Measurements from ENCODE around the gene C9. TPM values are rescaled to one million over a fixed set of nuclear protein-coding genes. Genes with fewer than 3 reads are reported as not detected.

Gene C9
- total RNA-seq, 3 donors from 2014 or later: 1.8 TPM; not detected in 2

DNA sequence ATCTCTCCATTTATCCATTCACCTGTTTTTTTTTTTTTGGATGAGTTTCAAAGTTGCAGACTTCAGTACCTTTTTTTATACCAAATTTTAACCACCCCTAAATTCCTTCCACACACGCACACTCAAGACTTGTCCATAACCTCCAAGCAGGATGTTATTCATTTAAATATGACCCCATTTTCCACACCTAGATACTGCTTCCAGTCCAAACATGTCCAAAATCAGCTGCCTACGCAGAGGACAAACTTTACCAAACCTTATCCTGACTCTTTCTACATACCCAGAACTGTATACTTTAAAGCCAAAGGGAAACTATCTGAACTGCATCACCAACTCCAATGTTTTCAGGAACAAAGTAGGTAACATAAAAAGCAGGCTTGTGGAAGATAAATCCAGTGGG is 108.9 kb downstream of the C9 start:
- Histone ChIP-seq H3K27me3 (no peaks in the 10 kb centered on the region), H3K4me3 (no peak overlapping the region), H3K9me3 (no peaks in the 10 kb centered on the region), H3K27ac (no peak overlapping the region), H3K36me3 (no peaks in the 10 kb centered on the region), H3K4me1 (no peaks in the 10 kb centered on the region)
- TF ChIP-seq, protein P1, sequence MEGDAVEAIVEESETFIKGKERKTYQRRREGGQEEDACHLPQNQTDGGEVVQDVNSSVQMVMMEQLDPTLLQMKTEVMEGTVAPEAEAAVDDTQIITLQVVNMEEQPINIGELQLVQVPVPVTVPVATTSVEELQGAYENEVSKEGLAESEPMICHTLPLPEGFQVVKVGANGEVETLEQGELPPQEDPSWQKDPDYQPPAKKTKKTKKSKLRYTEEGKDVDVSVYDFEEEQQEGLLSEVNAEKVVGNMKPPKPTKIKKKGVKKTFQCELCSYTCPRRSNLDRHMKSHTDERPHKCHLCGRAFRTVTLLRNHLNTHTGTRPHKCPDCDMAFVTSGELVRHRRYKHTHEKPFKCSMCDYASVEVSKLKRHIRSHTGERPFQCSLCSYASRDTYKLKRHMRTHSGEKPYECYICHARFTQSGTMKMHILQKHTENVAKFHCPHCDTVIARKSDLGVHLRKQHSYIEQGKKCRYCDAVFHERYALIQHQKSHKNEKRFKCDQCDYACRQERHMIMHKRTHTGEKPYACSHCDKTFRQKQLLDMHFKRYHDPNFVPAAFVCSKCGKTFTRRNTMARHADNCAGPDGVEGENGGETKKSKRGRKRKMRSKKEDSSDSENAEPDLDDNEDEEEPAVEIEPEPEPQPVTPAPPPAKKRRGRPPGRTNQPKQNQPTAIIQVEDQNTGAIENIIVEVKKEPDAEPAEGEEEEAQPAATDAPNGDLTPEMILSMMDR (IDR thresholded peaks at IDR 0.05): no peak
- TF ChIP-seq POLR2AphosphoS5 (IDR thresholded peaks at IDR 0.05) (no peak), POLR2A (IDR thresholded peaks at IDR 0.05) (no peak)
- intact Hi-C loops (cut with DNase I; ENCODE audit: low total_unique reads): loop anchor here (5.0 kb wide), 1 partner anchor 1842 kb away; no protein-coding TSS in a partner anchor
- no peak for DNase-seq (ENCODE audit: low spot score in 2 of 2)

DNA sequence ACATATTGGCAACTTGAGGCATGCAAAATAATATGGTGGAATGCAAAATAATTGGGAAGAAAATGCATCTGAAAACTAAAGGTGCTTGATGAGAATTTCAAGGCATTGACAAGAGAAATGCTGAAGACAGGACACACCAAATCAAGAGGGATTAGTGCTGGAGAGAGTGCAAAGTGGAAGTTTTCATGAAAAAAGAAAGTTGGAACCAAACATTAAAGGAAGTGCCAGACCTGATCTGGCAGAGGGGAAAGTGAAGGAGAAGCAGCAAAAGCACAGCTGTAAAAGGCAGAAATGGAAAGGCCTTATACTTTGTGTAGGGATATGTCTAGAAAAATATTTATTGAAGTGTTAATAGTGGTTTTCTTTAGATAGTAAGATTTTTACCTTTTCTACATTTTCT is 109.6 kb downstream of the C9 start:
- Histone ChIP-seq H3K9me3 (no peaks in the 10 kb centered on the region), H3K27ac (no peak overlapping the region), H3K36me3 (no peaks in the 10 kb centered on the region), H3K4me1 (no peaks in the 10 kb centered on the region), H3K4me3 (no peak overlapping the region), H3K27me3 (no peaks in the 10 kb centered on the region)
- TF ChIP-seq, protein P1 (IDR thresholded peaks at IDR 0.05): no peak
- no peak for TF ChIP-seq POLR2AphosphoS5 (IDR thresholded peaks at IDR 0.05)
- TF ChIP-seq POLR2A (IDR thresholded peaks at IDR 0.05): no peak
- intact Hi-C loops (cut with DNase I; ENCODE audit: low total_unique reads): loop anchor here (5.0 kb wide), 1 partner anchor 1843 kb away; no protein-coding TSS in a partner anchor
- DNase-seq (ENCODE audit: low spot score in 2 of 2): no peak

DNA sequence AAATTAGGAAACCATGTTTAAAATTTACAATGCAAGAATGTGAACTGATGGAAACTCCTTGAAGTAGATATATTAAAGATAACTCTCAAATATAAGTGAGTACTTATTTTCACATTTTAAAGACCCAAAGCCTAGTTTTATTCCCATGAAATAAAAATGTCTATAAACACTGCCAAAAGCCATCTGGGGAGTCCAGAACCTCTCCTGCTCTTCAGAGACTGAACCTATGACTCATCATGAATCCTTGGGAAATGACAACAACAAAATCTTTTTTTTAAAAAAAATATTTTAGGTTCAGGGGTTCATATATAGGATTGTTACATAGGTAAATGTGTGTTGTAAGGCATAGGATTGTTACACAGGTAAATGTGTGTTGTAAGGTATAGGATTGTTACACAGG is 111.1 kb downstream of the C9 start:
- H3K4me3 ChIP-seq: no peak overlapping the region
- no peak overlapping the region for H3K27ac ChIP-seq
- intact Hi-C loops (cut with DNase I; ENCODE audit: low total_unique reads): no loop called here
- no peaks in the 10 kb centered on the region for H3K36me3 ChIP-seq
- H3K27me3 ChIP-seq: no peaks in the 10 kb centered on the region
- no peak for DNase-seq (ENCODE audit: low spot score in 2 of 2)
- H3K4me1 ChIP-seq: no peaks in the 10 kb centered on the region
- TF ChIP-seq POLR2AphosphoS5 (IDR thresholded peaks at IDR 0.05): no peak
- H3K9me3 ChIP-seq: no peaks in the 10 kb centered on the region

DNA sequence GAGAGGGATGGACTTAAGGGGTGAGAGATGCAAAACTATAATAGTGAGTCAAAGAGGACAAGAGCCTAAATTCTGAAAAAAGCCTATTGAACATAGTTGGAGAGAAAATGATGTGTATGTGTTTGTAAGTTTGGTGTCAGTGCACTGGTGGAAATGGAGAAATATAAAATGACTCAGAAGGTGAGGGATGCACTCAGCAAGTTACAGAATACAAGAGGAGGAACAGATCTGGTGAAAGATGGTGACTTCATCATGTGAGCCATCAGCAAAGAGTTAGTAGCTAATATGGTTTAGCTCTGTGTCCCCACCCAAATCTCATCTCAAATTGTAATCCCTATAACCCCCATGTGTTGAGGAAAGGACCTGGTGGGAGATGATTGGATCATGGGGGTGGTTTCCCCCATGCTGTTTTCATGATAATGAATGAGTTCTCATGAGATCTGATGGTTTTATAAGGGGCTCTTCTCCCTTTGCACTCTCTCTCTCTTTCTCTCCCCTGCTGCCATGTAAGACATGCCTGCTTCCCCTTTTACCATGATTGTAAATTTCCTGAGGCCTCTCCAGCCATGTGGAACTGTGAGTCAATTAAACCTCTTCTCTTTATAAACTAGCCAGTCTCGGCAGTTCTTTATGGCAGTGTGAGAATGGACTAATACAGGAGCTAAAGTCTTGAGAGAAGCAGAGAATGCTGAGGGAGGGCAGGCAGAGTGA is 114.6 kb downstream of the C9 start:
- TF ChIP-seq, protein P1 (IDR thresholded peaks at IDR 0.05): no peak
- Histone ChIP-seq H3K9me3 (no peaks in the 10 kb centered on the region), H3K4me1 (no peaks in the 10 kb centered on the region), H3K36me3 (no peaks in the 10 kb centered on the region), H3K27me3 (no peaks in the 10 kb centered on the region), H3K4me3 (no peak overlapping the region), H3K27ac (no peak overlapping the region)
- intact Hi-C loops (cut with DNase I; ENCODE audit: low total_unique reads): no loop called here
- DNase-seq (ENCODE audit: low spot score in 2 of 2): no peak

DNA sequence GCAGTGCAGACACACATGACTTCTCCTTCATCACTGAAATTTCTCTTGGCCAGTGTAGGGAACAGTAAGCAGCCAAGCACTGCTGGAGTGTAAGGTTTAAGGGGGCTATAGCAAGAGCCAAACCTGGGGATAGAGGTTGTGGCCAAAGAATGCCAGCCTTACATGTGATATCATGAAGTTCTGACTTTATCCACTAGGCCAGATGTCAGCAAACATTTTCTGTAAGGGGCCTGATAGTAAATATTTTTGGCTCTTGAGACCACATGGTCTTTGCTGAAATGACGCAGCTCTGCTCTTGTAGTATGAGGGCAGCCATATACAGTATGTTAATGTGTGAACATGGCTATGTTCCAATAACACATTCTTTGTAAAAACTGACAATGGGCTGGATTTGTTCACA is 115.2 kb downstream of the C9 start:
- TF ChIP-seq POLR2A (IDR thresholded peaks at IDR 0.05) (no peak), POLR2AphosphoS5 (IDR thresholded peaks at IDR 0.05) (no peak)
- TF ChIP-seq, protein P1 (IDR thresholded peaks at IDR 0.05): no peak

More for the DNA sequence above, 115.2 kb downstream of the C9 start:
- Histone ChIP-seq H3K36me3 (no peaks in the 10 kb centered on the region), H3K27me3 (no peaks in the 10 kb centered on the region), H3K27ac (no peak overlapping the region), H3K4me3 (no peak overlapping the region), H3K4me1 (no peaks in the 10 kb centered on the region), H3K9me3 (no peaks in the 10 kb centered on the region)
- DNase-seq (ENCODE audit: low spot score in 2 of 2): no peak
- intact Hi-C loops (cut with DNase I; ENCODE audit: low total_unique reads): no loop called here
